Measurements from ENCODE around the gene B4GALT1.

Gene B4GALT1

DNA sequence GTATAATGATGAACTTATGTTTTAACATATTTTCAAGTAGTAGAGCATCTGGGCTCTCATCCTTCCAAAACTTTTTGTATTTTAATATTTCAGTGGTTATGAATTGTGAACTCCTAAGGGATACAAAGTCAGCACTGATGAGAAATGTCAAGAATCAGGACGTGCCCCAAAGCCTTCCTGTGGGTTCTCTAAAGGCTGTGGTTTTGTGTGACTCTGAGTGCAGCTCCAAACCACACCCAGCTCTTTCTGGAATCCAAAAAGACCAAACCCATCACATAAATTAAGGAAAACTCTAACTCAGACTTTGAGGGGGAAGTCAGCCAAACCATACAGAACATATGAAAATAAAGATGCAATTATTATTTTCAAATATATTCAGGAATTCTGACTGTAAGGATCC is 49.8 kb downstream of the B4GALT1 start:
- DNase-seq = no peak

DNA sequence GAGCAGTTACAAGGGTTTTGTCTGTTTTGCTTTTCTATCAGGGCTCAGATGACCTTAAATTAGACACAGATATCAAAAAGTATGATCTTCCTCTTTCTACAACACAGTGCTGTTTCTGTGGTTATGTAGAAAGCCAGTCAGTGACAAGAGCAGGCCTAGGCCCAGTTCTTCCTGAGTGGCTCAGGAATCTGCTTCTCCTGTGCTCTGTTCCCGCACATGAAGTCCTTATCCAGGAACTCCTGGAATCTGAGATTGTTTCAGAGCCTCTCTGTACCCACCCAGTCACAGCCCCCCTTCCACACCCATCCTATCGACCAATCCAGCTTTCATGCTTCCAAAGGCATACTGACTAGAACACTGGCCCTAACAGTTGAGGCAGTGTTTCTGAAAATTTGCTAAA is 50.3 kb downstream of the B4GALT1 start:
- no peak for DNase-seq

DNA sequence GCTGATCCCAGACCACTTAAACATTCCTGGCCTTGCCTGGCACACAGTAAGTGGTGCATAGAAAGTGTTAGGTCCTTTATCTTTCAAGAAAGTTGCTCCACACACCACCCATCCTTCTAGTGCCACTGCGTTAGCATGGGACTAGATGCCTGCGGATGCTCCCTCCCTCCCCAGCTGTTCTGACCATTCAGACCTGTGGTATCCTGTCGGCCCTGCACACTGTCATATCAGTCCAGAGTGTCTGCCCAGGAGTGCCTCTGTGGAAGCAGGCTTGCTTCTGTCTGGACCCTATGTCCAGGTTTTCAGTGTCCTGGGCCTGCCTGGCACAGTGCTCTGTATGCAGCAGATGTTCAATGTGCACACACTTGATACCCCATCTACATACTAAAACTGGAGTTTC is 52.4 kb downstream of the B4GALT1 start:
- DNase-seq = no peak

DNA sequence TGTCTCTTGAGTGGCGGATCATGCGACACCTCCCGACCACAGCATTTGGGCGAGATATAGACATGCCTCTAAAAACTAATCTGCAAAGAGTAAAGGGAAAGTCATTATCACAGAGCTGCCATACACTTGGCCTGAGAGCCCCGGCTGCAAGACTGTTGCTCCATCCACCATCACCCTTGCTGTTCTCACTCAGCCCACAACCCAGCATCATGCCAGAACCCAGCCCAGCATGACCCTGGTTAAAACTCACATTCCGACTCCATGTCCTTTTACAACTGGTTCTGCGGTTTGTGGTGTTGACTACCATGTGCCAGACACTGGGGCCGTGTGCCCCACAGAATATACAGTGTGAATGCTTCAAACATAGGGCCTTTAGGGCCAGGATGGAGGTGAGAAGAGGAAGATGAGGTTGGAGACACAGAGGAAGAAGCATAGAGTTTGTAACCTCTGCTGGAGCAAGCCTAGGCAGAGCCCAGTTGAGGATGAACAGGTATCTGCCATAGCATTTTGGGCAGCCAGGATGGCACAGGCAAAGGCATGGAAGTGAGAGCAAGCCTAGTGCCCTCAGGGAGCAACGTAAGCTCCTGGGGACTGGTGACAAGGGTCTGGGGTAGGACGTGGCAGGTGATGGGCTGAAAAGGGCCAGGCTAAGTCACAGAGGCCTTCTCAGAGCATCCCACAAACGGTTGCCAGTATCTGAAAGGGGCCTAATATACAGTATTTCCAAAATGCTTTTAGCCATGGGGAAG is 53.2 kb downstream of the B4GALT1 start:
- no peak for DNase-seq

DNA sequence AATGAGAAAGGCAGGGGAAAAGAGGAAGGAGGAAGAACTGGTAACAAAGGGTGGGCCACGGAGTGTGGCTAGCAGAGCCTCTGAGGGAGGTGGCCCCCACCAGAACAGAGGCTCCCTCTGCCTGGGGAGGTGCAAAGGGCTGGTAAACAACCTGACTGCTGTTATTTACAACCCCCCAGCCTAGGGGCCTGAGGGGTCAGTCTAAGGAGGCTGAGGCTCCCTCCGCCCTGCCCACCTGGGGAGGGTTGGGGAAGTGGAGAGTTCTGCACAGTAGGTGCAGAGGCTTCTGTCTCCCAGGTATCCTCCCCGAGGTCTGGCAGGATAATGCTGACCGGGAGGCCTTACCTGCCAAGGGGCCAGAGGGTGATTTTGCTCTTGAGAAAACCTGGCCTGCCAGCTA is 55.0 kb downstream of the B4GALT1 start:
- no peak for DNase-seq

DNA sequence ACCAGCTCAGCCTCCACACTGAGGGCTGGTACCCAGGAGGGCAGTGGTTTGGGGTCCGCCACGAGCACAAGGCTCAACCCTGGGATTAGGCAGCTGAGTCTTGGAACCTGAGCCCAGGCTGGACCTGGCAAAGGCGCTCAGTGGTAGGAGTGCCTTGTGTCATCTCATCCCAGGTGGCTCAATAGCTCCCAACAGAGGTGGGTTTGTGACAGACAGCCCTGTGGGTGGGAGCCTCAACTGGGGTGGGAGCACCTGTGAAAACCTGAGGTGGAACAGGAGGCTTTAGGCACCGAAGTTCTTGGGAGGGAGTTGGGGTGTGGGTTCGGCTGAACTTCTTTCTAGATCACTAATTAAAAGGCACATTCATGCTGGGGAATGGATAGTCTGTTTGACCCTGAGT is 55.5 kb downstream of the B4GALT1 start:
- no peak for DNase-seq

DNA sequence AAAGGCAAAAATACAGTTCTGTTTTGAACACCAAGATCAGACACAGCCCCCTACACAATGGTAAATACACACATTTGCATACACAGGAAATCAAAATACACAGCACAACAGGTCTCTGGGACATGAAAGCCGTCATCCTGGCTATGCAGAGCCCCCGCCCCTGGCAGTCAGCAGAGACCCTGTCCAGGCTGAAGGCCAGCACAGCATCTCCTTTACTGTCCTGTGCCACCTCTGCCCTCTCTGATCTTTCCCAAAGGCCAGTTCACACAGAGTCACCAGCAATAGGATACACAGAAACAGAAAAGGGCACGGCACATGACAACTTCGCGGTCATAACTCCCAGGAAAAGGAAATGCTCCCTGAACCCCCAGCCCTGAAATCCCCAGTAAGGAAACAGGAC is 56.5 kb downstream of the B4GALT1 start:
- no peak for DNase-seq

DNA sequence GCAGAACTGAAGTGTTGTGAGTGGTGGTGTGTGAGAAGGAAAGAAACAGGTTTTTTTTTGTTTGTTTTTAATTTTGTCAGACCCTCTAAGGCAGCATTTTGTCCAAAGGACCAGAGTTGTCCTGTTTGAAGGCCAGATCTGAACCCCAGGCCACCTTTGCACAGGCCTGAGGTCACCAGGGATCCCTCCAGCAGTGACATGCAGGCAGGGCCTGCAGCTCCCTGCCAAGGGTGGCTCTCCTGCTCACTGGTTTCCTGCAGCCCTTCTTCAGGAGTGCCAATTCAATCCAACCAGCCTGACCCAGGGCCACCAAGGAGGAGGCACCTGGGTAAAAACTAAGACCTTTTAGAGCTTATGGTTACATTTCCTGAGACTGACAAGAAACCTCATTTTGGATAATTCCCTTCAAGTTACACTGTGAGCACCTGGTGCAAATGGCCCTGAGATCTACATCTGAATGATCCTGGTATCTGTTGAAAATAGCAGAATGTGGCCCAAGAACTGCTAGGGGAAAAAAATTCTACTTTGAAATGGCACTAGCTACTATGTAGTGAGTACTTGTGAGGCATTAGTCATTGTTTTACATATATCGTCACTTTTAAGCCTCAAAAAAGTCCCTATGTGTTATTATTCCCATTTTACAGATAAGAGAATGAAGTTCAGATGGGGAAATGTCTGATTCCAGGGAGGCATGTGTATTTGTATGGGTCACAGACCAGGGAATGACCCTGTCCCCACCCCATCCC is 57.1 kb downstream of the B4GALT1 start:
- no peak for DNase-seq

DNA sequence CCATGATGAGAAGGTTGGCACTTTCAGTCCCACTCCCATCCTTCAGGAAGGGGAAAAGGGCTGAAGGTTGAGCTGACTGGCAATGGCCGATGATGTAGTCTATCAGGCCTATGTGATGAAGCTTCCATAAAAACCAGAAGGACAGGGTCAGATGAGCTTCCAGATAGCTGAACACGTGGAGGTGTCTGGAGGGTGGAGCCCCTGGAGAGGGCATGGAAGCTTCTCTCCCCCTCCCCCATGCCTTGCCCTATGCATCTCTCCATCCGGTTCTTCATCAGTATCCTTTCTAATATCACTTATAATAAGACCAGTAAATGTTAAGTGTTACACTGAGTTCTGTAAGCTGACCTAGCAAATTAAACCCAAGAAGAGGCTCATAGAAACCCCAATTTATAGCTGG is 58.0 kb downstream of the B4GALT1 start:
- no peak for DNase-seq

DNA sequence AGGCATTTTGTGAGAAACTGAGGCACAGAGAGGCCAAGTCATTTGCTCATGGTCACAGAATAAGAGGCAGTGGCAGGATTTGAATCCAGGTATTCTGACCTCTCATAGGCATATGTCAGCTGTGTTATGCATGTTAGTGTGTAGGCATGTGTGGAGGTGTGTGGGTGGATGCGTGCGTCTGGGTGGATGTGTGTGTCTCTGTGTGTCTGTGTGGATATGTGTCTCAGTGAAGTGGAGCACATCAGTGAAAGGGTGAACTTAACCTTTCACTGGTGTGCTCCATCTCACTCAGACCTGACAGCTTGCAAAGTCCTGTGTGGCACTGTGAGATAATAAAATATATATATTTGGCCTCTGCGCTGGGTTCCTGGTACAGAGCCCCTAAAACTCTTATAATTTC is 58.7 kb downstream of the B4GALT1 start:
- DNase-seq = no peak

DNA sequence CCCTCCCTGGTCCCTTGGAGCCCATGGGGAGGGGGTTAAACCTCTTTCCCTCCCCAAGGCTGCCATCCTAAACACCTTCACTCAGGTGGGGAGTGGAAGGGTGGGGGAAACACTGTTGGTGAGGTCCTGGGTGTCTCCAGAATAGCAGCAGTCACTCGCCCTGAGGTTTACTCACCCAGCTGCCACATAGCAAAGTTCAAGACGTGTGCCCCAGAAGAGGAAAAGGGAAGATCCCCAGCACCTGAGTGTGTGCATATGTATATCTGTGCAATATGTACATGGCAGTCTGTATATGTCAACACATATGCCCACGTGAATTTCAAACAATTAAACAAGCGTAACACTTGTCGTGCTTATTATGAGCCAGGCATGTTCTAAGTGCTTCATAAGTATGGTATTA is 59.4 kb downstream of the B4GALT1 start:
- DNase-seq = no peak

DNA sequence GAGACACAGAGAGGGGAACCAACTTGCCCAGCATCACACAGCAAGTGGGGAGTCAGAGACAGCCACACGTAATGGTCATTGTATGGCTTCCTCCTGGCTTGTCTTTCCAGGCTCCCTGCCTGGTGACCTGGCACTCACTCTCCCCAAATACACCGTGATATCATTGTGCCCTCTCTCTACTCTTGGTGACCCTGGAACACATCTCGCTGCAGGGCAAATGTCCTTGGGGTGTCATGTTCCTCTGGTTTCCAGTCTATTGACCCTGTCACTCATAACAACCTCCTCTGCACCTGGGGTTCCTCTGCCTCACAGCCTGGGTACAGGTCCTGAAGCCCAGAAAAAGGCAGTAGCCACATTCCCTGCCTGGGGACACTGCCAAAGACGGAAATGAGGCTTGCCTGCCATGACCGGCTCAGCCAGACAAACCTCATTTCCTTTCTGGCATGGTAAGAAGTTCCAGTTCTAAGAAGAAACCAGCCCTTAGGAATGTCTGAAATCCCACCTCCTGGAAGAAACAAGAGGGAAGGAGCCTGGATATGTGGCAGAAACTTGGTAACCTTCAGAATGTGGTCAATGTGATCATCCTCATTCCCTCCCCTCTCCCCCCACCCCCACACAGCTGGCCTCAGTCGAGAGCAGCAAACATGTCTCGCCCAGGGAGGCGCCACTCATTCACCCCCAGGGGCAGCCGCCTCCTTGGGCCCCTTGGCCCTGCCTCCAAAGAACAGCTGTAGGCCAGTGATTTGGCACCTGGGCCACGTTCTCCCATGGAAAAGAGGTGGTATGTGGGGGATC is 60.1 kb downstream of the B4GALT1 start:
- no peak for DNase-seq

DNA sequence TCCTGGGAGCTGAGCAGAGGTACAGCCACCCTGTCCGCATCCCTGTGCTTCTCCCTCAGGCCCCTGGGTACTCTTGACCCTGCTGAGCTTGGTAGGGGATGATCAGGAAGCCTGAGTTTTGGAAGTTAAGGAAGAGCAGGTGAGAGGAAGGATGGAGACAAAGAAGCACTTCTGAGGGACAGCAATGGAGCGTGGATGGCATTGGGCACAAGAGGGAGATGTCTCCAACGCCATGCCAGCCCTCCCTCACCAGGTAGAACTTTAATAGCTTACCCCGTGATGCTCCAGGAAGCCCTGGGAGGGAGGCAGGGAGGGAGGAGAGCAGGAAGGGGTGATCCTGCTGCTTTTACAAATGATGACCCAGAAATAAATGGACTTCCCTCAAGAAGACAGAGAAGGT is 60.8 kb downstream of the B4GALT1 start:
- DNase-seq = no peak

DNA sequence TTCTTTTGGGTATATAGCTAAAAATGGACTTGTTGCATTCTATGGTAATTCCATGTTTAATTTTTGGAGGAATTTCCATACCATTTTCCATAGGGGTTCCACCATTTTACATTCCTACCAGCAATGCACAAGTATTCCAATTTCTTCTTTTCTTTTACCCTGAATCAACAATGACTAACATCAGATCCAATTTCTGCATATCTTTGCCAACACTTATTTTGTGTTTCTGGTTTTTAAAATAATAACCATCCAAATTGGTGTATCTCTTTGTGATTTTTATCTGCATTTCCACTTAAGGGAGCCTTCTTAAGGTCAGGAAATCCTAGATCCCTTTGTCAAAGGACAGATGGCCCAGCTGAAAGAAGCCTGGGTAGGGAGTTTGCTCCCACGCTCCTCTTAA is 61.2 kb downstream of the B4GALT1 start:
- no peak for DNase-seq

DNA sequence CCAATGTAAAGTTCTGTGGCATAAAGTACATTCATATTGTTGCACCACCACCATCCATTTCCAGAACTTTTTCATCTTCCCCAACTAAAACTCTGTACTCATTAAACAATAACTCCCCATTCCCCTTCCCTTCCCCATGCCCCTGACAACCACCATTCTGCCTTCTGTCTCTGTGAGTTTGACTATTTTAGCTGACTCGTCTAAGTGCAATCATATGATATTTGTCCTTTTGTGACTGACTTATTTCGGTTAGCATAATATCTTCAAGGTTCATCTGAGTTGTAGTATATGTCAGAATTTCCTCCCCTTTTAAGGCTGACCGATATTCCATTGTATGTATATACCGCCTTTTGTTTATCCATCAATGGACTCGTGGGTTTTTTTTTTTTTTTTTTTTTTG is 61.6 kb downstream of the B4GALT1 start:
- DNase-seq = no peak

DNA sequence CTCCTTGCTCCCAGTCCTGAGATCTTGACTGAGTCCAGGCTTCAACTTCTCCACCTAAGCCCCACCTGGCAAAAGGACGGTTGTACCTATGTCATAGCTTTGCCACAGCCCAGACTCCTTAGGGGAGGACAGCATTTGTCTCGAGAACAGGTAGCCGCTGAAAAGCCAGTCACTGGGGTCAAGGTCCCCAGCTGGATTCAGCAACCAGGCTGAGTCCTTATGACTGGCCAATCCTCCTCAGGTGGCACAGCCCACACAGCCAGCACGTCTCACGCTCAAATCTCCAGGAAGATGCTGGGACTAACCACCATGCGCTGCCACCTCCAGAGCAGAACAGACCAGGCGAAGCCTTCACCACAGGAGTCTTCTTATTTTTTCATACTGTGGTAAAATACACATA is 62.7 kb downstream of the B4GALT1 start:
- DNase-seq = no peak

DNA sequence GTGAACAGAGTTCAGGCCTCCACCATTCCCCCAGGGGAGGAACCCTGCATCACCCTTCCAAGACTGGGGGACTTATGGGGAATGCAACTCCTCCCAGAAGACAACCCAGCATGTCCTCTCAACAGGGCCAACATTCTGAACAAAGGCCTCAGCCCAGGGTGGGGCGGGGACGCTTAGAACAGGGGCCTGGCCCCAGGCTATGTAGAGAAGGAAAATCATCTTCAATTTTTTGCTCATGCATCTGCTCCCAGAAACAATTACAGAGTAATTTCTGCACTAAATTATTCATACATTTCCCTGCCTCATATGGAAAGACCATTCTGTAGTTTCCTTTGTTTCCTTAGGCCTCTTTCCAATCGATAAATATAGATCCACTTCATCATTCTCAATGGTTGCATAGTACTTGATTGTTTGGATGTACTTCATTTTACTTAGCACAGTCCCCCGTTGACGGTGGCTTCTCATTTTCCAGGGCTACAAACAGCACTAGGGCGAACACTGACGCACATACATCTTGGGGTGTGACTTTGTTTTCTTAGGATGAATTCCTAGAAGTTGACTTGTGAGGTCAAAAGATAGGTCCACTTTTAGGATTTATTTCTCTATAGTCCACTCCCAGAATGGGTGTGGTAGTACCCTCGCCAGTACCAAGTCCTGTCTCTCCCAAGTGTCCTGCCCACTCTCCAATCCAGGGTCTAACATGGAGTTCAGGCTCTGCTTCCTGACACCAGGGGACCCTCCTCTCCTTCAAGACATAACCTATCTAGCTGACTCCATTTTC is 63.4 kb downstream of the B4GALT1 start:
- DNase-seq = no peak

DNA sequence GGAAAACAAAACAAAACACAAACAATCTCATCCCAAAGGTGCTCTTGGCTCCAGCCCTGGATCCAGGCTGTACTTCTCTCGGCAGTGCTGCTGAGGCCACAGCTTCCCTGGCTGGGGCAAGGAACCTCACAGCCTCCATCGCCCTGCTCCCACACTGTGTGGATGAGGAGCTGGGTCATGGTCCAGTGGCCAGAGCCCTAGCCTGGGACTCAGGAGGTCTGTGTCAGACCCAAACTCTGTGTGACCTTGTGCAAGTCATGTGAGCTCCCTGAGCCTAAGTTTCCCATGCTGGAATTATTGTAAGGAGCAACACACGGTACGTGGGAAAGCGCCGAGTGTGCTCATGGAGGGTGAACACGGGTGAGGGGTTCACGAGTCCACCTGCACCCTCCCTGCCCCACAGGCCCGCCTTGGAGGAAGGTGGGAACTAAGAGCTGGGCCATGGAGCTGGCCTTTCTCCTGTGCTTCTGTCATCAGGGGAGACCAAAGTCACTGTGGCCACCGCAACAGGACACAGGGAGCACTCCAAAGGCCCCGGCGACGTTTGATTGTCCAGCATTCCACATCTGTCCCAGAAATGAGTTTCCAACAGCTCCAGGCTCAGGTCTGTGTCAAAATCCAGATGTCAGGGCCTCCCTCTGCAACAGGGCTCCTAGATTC is 64.5 kb downstream of the B4GALT1 start:
- DNase-seq = no peak

DNA sequence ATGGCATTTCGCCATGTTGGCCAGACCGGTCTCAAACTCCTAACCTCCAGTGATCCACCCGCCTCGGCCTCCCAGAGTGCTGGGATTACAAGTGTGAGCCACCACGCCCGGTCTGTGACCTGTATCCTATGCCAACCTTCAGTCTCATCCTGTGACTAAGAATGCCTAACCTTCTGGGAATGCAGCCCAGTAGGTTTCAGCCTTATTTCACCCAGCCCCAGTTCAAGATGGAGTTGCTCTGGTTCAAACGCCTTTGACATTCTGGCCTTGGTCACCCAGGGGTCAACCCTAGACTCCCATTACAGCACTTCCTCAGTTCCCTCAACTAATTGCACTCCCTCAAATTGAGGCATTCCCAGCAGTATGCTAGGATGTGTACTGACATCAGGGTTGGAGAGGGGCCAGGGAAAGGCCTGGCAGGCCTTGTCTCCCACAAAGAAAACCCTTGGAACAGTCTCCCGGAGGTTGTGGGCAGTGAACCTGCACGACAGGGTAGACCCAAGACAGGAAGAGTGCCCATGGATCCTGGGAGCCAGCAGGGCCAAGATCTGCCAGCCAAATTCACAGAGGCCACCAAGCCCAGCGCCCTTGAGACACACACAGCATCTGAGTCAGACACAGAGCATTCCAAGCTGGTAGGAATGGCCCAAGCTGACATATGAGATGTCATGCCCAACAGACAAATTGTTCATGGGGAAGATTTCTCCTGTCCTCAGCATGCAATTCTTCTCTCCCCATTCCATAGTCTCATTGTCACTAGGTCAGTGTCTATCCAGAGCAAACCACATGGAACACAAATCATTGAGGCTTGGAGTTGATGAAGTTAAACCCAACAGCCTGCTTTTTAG is 65.8 kb downstream of the B4GALT1 start:
- no peak for DNase-seq

DNA sequence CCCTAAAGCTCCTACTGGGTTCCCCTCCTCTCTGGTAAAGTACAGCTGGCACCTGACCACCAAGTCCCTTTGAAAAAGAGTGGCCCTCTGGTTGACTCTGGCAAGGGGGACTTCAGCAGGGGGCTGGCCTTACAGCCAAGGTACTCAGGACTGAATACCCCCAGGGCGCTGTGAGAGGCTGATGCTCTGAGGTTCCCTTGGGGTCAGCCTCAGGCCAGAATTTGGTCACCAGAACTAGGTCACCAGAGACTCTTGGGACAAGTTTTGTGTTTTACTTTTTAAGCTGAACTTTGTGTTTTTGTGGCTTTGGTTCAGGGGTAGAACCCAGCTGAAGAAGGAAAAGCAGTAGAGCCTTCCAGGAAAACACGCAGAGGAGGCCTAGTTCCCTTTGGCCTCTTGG is 67.4 kb downstream of the B4GALT1 start:
- DNase-seq = no peak

DNA sequence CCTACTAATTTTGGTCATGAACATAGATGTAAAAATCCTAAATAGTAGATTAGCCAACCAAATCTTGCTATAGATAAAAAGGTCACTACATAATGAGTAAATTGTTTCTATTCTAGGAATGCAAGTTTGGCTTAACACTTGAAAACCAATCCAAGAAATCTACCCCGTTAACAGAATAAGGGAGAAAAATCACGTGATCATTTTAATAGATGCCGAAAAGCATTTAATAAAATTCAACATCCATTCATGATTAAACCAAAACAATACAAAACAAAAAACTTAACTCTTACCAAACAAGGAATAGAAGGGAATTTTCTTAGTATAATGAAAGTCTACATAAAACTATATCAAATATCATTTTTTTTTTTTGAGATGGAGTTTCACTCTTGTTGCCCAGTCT is 69.9 kb downstream of the B4GALT1 start:
- DNase-seq = no peak

DNA sequence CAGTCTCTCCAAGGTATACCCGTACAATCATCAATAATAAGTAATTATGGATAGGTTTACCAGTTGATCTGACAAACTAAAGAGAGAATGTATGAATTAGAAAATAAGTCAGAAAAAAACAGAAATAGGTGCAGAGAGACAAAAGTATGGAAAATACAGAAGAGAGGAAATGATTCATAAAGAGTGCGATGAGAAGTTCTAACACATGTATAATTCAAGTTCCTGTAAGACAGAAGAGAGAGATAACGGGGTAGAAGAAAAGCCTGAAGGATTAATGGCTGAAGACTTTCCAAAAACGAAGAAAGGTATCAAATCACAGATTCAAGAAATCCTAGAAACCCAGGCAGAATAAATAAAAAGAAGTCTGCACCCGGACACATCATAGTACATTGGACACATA is 74.5 kb downstream of the B4GALT1 start:
- no peak for DNase-seq

Data from NCI-H1417 treated with DMSO at 0.1 percent for 48 hours (cell line).